Dendritic cell treated with granulocyte-macrophage colony-stimulating factor and Interleukin-4, amounts not matched to agents 40 ng/mL and 50 ng/mL, for 4 days (primary cell): Measurements from ENCODE around the gene TMED10.

Experiments used
- H3K27ac Mint-ChIP-seq: one replicate; pipeline ENCODE4 v1.8.0; 2022; ENCODE audit warnings: mild to moderate bottlenecking, mixed read lengths
- H3K27me3 Mint-ChIP-seq: one replicate; pipeline ENCODE4 v1.8.0; 2022; ENCODE audit warnings: mild to moderate bottlenecking, mixed read lengths
- H3K36me3 Mint-ChIP-seq: one replicate; pipeline ENCODE4 v1.8.0; 2022; ENCODE audit warnings: low read depth, mixed read lengths
- H3K4me1 Mint-ChIP-seq: one replicate; pipeline ENCODE4 v1.8.0; 2022; ENCODE audit warnings: low read depth, mixed read lengths
- H3K4me3 Mint-ChIP-seq: one replicate; pipeline ENCODE4 v1.8.0; 2022; ENCODE audit warnings: mild to moderate bottlenecking, moderate library complexity, mixed read lengths
- H3K9me3 Mint-ChIP-seq: one replicate; pipeline ENCODE4 v1.8.0; 2022; ENCODE audit warnings: mixed read lengths
- intact Hi-C: fragments of 100-400 bp; cut with micrococcal nuclease; formaldehyde crosslinking; loops from one replicate; pipeline ENCODE4 v1.15.0; 2022

The TMED10 gene

DNA sequence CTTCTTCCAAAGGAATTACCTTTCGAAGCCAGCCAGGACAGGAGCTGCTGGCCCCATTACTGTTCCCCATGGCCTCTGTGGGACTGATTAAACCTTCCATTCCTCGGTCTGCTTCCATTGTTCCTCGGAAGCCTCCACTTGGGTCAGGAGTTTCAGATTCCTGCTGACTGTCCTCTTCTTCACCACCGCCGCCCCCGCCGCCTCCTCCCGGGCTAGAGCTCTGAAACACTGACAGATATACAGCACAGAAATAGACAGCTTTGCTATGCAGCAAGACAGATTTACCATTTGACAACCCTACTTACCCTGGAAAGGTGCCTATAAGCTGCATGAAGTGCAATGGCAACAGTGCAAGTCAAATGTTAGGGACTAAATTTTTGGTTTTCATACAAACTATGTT is 85.2 kb downstream of the TMED10 start:
- Mint-ChIP-seq H3K36me3 (peaks cover 76% of the 10 kb centered on the region), H3K27me3 (no peaks in the 10 kb centered on the region), H3K27ac (no peak overlapping the region), H3K9me3 (no peaks in the 10 kb centered on the region), H3K4me1 (no peaks in the 10 kb centered on the region), H3K4me3 (no peak overlapping the region)
- intact Hi-C loops = no loop called here

DNA sequence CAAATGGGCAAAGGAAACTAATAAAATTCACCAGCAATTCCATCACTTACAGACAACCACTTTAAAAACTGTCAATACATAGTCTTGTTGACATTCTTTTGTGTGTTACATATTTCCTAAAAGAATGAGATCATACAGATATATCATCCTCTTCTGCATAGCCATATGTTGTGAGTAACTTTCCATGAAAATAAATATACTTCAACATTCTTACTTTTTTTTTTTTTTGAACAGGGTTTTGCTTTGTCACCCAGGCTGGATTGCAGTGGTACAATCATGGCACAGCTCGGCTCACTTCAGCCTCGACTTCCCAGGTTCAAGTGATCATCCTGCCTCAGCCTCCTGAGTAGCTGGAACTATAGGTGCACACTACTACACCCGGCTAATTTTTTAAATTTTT is 86.1 kb downstream of the TMED10 start:
- intact Hi-C loops = no loop called here
- H3K4me3 Mint-ChIP-seq = no peak overlapping the region
- no peaks in the 10 kb centered on the region for H3K4me1 Mint-ChIP-seq
- H3K9me3 Mint-ChIP-seq = no peaks in the 10 kb centered on the region
- peaks cover 76% of the 10 kb centered on the region for H3K36me3 Mint-ChIP-seq
- no peaks in the 10 kb centered on the region for H3K27me3 Mint-ChIP-seq
- H3K27ac Mint-ChIP-seq = no peak overlapping the region

DNA sequence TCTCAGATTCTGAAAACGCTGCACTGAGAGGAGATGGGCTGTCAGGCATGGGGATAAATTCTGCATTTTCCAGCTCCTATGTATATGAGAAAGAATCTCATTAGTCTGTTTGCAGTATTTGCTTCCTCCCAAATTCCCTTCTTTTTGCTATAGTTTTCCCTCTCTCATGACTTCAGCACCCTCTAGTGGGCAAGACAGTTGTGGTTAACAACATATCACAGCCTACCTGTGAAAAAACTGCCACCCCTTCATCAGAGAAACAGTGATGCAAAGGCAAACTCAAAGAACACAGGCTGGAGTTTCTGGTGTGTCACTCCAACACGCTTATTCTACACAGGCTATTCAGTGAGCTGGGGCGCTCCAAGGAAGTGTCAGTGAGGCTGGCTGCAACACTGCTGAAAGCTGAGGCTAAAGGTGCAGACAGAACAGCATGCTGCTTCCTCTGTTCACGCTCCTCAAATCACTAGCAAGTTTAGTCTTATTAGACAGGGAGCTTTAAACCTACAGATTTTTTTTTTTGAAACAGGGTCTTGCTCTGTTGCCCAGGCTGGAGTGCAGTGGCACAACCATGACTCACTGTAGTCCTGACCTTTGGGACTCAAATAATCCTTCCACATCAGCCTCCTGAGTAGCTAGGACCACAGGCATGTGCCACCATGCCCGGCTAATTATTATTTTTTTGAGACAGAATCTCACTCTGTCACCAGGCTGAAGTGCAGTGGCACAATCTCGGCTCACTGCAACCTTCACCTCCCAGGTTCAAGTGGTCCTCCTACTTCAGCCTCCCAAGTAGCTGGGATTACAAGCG is 87.6 kb downstream of the TMED10 start:
- intact Hi-C loops = loop anchor here (1.0 to 10.0 kb wide), 4 partner anchors 54 to 228 kb away; no protein-coding TSS in a partner anchor
- no peaks in the 10 kb centered on the region for H3K4me1 Mint-ChIP-seq
- no peaks in the 10 kb centered on the region for H3K9me3 Mint-ChIP-seq
- H3K36me3 Mint-ChIP-seq = peaks cover 76% of the 10 kb centered on the region
- no peak overlapping the region for H3K4me3 Mint-ChIP-seq
- no peak overlapping the region for H3K27ac Mint-ChIP-seq
- H3K27me3 Mint-ChIP-seq = no peaks in the 10 kb centered on the region

DNA sequence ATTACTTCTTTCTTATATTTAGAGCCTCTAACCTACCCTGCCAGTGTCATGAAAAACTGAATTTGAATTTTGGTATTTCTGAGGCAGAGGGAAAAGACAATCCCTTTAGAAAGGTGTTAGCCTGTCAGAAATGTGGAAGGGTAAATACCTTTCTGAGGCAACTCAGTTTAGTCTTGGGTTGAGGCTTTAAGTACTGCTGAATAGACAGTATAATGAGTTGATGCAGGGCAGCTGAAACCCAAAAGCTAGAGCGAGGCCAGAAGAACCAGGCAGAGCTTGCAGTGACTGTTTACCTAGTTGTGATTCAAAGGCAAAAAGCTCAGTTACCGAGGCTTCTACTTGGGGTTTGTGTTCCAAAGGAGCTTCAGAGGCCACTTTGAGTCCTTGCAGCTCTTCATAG is 88.3 kb downstream of the TMED10 start:
- Mint-ChIP-seq H3K27ac (no peak overlapping the region), H3K4me1 (no peaks in the 10 kb centered on the region), H3K9me3 (no peaks in the 10 kb centered on the region), H3K4me3 (no peak overlapping the region), H3K27me3 (no peaks in the 10 kb centered on the region), H3K36me3 (peaks cover 77% of the 10 kb centered on the region)
- intact Hi-C loops = loop anchor here (1.0 to 10.0 kb wide), 4 partner anchors 53 to 227 kb away; no protein-coding TSS in a partner anchor

DNA sequence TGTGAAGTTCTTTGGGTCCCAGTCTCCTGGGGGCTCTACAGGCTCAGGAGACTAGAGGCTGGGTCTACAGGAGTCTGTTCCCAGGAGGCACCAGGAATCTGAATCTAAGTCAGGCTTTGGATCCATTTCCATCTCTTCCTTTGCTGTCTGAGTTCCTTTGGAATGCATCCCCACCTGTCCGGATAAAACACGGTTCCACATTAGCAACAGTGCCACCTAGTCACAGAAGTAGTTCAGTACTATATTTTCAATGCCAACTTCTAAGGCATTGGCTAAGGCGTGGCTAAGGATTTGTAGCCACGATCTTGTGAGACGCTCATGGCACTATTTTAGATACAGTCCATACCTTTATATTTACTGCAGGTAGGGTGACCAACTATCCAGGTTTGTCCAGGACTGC is 91.9 kb downstream of the TMED10 start:
- Mint-ChIP-seq H3K9me3 (no peaks in the 10 kb centered on the region), H3K36me3 (peaks cover 66% of the 10 kb centered on the region), H3K27ac (no peak overlapping the region), H3K27me3 (no peaks in the 10 kb centered on the region), H3K4me3 (no peak overlapping the region), H3K4me1 (no peaks in the 10 kb centered on the region)
- intact Hi-C loops = loop anchor here (10.0 kb wide), 1 partner anchor 50 kb away; no protein-coding TSS in a partner anchor

DNA sequence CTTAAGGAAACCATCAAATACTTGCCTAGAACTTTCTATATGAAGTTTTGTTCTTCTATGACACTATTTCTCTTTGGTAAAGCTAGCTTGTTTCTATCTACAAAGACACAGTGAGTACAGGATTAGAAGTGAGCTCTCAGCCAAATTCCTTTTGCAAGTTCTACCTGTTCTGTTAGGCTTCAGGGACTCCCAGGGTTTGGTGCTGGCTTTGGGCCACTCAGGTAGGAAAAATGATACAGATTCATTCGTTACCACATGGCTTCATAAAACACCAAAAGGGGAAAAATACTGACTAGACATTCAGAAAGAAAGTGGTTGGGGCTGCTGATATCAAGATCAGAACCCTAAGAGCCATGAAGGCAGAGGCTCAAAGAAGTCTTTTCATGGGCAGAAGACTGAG is 93.1 kb downstream of the TMED10 start:
- H3K27ac Mint-ChIP-seq = no peak overlapping the region
- H3K36me3 Mint-ChIP-seq = peaks cover 66% of the 10 kb centered on the region
- no peaks in the 10 kb centered on the region for H3K27me3 Mint-ChIP-seq
- no peaks in the 10 kb centered on the region for H3K9me3 Mint-ChIP-seq
- H3K4me3 Mint-ChIP-seq = no peak overlapping the region
- intact Hi-C loops = loop anchor here (10.0 kb wide), 1 partner anchor 48 kb away; no protein-coding TSS in a partner anchor
- H3K4me1 Mint-ChIP-seq = no peaks in the 10 kb centered on the region

DNA sequence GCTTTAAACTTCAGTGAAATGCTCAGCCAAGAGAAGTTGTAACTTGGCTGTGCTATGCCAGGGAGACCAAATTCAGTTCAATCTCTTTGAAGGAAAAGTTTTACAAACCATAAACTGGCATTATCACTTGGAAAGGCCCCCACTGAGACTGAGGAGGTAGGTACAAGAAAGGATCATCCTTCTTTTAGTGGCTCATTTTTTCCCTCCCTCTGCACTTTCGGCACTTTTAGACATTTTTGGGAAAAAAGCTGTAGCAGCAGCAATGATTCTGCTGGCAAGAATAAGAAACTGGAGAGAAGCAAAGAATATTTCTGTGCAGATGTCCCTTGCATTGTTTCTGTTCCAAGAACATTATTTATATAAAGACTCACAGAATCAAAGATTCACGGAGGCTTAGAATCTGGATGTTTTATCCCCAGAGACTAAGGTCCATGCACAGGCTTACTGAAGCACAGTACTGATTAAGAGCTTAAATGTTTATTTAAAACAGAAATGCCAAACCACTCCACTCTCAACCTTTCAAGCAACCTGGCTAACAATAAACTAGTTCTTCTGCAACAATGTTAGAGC is 94.7 kb downstream of the TMED10 start:
- Mint-ChIP-seq H3K27me3 (no peaks in the 10 kb centered on the region), H3K36me3 (peaks cover 54% of the 10 kb centered on the region), H3K9me3 (no peaks in the 10 kb centered on the region), H3K4me3 (no peak overlapping the region), H3K4me1 (no peaks in the 10 kb centered on the region), H3K27ac (no peak overlapping the region)
- intact Hi-C loops = loop anchor here (10.0 kb wide), 1 partner anchor 47 kb away; no protein-coding TSS in a partner anchor
